GM12878 (cell line): Measurements from ENCODE around the gene STX8. TPM values are rescaled to one million over a fixed set of nuclear protein-coding genes. Genes with fewer than 3 reads are reported as not detected.

Source experiments
- ATAC-seq: fragments of 200-7000 bp; cut with Tn5 transposase; 3 replicates; pipeline ENCODE4 v1.9.1; 2020; ENCODE audit warnings: mild to moderate bottlenecking, moderate library complexity
- BruUV-seq: library from RNA; stranded (reverse); fragments of 400-500 nt; replicated peaks from 2 replicates; lab custom pipeline; 2021; lab: Mats Ljungman, UMichigan
- CTCF ChIA-PET: fragments of 300-600 bp; sonication (Branson Sonifier 250); formaldehyde crosslinking; extraction: SDS; loops from one replicate; lab custom pipeline; 2021; ENCODE audit warnings: inconsistent platforms; lab: Yijun Ruan, JAX
- POLR2A ChIA-PET: fragments of 350-600 bp; formaldehyde crosslinking; extraction: SDS; loops from one replicate; lab custom pipeline; 2021; ENCODE audit warnings: inconsistent platforms; lab: Charles Lee
- RAD21 ChIA-PET: fragments of 300-600 bp; sonication (Branson Sonifier 250); formaldehyde crosslinking; loops from one replicate; lab custom pipeline; 2023; ENCODE audit warnings: antibody characterized with exemption; ENCODE audit not compliant: unreplicated experiment; lab: Charles Lee
- SMC1A ChIA-PET: fragments of 300-600 bp; sonication (Branson Sonifier 250); formaldehyde crosslinking; loops from one replicate; lab custom pipeline; 2023; ENCODE audit not compliant: unreplicated experiment, uncharacterized antibody; lab: Charles Lee
- DNase-seq: peaks from one replicate; pipeline ENCODE4 v3.0.0-alpha.2; 2011; ENCODE audit warnings: low read depth, low spot score
- FAIRE-seq: peaks from 3 replicates; lab custom pipeline; 2011; peaks lifted over from hg19 to GRCh38; lab: Jason Lieb, UNC
- H2AFZ ChIP-seq: 2 replicates; pipeline ENCODE4 v1.6.0; 2011; ENCODE audit warnings: low read depth, low read length, control low read depth; ENCODE audit not compliant: control insufficient read depth
- H3K27ac ChIP-seq: 2 replicates; pipeline ENCODE4 v1.5.1; 2011; ENCODE audit warnings: control low read depth; ENCODE audit not compliant: control insufficient read depth, insufficient read depth
- H3K27me3 ChIP-seq, 2 experiments: replicated peaks in 1 of 2; 2 replicates each; pipeline versions ENCODE4 v1.6.0 to v1.6.1; 2011; ENCODE audit warnings: low read length in 1 of 2; ENCODE audit not compliant: control insufficient read depth in 2 of 2, insufficient read depth in 2 of 2
- H3K36me3 ChIP-seq, 2 experiments: 2 replicates each; pipeline ENCODE4 v1.5.1; 2011; ENCODE audit warnings: low read length in 1 of 2; ENCODE audit not compliant: control insufficient read depth in 2 of 2, insufficient read depth in 2 of 2
- H3K4me1 ChIP-seq: 2 replicates; pipeline ENCODE4 v1.6.1; 2011; ENCODE audit warnings: mild to moderate bottlenecking, low read length, moderate library complexity, mixed read lengths; ENCODE audit not compliant: control insufficient read depth, insufficient read depth
- H3K4me2 ChIP-seq: 2 replicates; pipeline ENCODE4 v1.6.0; 2011; ENCODE audit warnings: control low read depth; ENCODE audit not compliant: control insufficient read depth, insufficient read depth
- H3K4me3 ChIP-seq: fragments of 200-600 bp; sonication (generic); 2 replicates; pipeline ENCODE4 v1.5.1; 2016
- H3K79me2 ChIP-seq: 2 replicates; pipeline ENCODE4 v1.6.0; 2011; ENCODE audit warnings: low read length; ENCODE audit not compliant: control insufficient read depth, insufficient read depth
- H3K9ac ChIP-seq: 2 replicates; pipeline ENCODE4 v1.8.0; 2011; ENCODE audit warnings: low read length, control low read depth, mixed read lengths; ENCODE audit not compliant: control insufficient read depth, insufficient read depth
- H3K9me3 ChIP-seq: replicated peaks from 3 replicates; pipeline ENCODE4 v1.5.1; 2011; ENCODE audit warnings: mild to moderate bottlenecking, low read length; ENCODE audit not compliant: control insufficient read depth, insufficient read depth
- H4K20me1 ChIP-seq: 2 replicates; pipeline ENCODE4 v1.6.0; 2011; ENCODE audit not compliant: control insufficient read depth, insufficient read depth
- BACH1 ChIP-seq: fragments of 450-650 bp; IDR thresholded peaks from 2 replicates; pipeline ENCODE4 v1.6.1; 2017; ENCODE audit warnings: mild to moderate bottlenecking, borderline replicate concordance
- IKZF1 ChIP-seq: fragments of 450-650 bp; conservative IDR thresholded peaks from 2 replicates; pipeline ENCODE4 v1.6.1; 2017; ENCODE audit warnings: antibody characterized with exemption, mild to moderate bottlenecking
- KLF5 ChIP-seq: fragments of 450-650 bp; IDR thresholded peaks from 2 replicates; pipeline ENCODE4 v1.6.1; 2014; ENCODE audit warnings: mild to moderate bottlenecking; ENCODE audit not compliant: partially characterized antibody
- MLLT1 ChIP-seq: fragments of 450-650 bp; IDR thresholded peaks from 2 replicates; pipeline ENCODE4 v1.6.1; 2016; ENCODE audit warnings: mild to moderate bottlenecking
- NR2F1 ChIP-seq: fragments of 450-650 bp; conservative IDR thresholded peaks from 2 replicates; pipeline ENCODE4 v1.6.1; 2017; ENCODE audit warnings: mild to moderate bottlenecking
- SP1 ChIP-seq: IDR thresholded peaks from one replicate; pipeline ENCODE4 v1.6.1; 2011; ENCODE audit warnings: low read depth, low read length
- SPI1 ChIP-seq: IDR thresholded peaks from 2 replicates; pipeline ENCODE4 v1.6.1; 2011; ENCODE audit warnings: low read depth, mild to moderate bottlenecking, low read length, moderate library complexity, borderline replicate concordance; ENCODE audit not compliant: insufficient read depth
- WRNIP1 ChIP-seq: IDR thresholded peaks from 2 replicates; pipeline ENCODE4 v1.6.1; 2011; ENCODE audit warnings: low read depth, low read length, improper control_type of control experiment, borderline replicate concordance
- ZNF592 ChIP-seq: fragments of 450-650 bp; IDR thresholded peaks from 2 replicates; pipeline ENCODE4 v1.6.1; 2017; ENCODE audit warnings: mild to moderate bottlenecking, moderate library complexity
- ZNF687 ChIP-seq: fragments of 450-650 bp; IDR thresholded peaks from 2 replicates; pipeline ENCODE4 v1.6.1; 2017; ENCODE audit warnings: mild to moderate bottlenecking, moderate library complexity
- WGBS: methylation state at CpG from one replicate; pipeline ENCODE4 v1.1.6; 2016; ENCODE audit warnings: low lambda C conversion rate; ENCODE audit not compliant: insufficient replicate concordance, insufficient coverage; ENCODE audit errors: missing lambda C conversion rate; 5-methylcytosine and 5-hydroxymethylcytosine counted together
- in situ Hi-C: fragments of 300-500 bp; cut with MboI; formaldehyde crosslinking; loops from 9 replicates; pipeline ENCODE4 v1.14.3; 2018; ENCODE audit warnings: mixed read lengths
- intact Hi-C: fragments of 100-400 bp; cut with micrococcal nuclease; formaldehyde crosslinking; loops from one replicate; pipeline ENCODE4 v1.14.2; 2022; ENCODE audit not compliant: unreplicated experiment
- polyA plus RNA-seq, 11 experiments: library from polyadenylated mRNA; depleted of rRNA in 4 of 11; unstranded in 6 of 11; stranded (reverse) in 5 of 11; fragments of >200 nt; fragmentation: Nextera tagmentation in 4 of 11; fragmentation: Illumina TruSeq in 1 of 11; extraction: Ambion mirVana in 4 of 11; extraction: Trizol in 1 of 11; gene quantifications; 1 replicate in 1 of 11; 2 replicates in 10 of 11; pipeline versions ENCODE4 v1.2.1 to v1.2.3, GENCODE V29; 2011 to 2016; ENCODE audit warnings: inconsistent platforms in 2 of 11, missing spikeins in 2 of 11, low read depth in 1 of 11
- total RNA-seq, 4 experiments: library from RNA; depleted of rRNA in 3 of 4; stranded (reverse); fragments of >200 nt in 3 of 4; fragmentation: Illumina TruSeq in 1 of 4; extraction: Trizol in 1 of 4; gene quantifications; 2 replicates each; pipeline versions ENCODE4 v1.2.1 to v1.2.3, GENCODE V29; 2013 to 2021

The STX8 gene
- total and polyA plus RNA-seq, 10 of the 15 experiments (the other 5 are each of a cell fraction or from before 2014, with no cell fraction given) = 47.9 to 151 (median 72.9) TPM

- no peak for TF ChIP-seq ZNF592
Measured at GRCh38 chr17:9571201-9571600, 4.4 kb downstream of the STX8 start (continued).

GRCh38 chr17:9568957-9569588, 6.5 kb downstream of the STX8 start:
- BruUV-seq = no TSS peak
- CTCF ChIA-PET = interaction anchor here (0.6 to 1.2 kb wide), 2 partner anchors 11 to 575 kb away, joined by 3 read pairs; no protein-coding TSS in a partner anchor
- TF ChIP-seq MLLT1 = no peak
- no peak for TF ChIP-seq SPI1
- no peak for TF ChIP-seq KLF5
- TF ChIP-seq SP1 = no peak
- no peak for TF ChIP-seq WRNIP1
- no peak for TF ChIP-seq ZNF687
- TF ChIP-seq NR2F1 = no peak
- no peak for TF ChIP-seq BACH1
- no peak for TF ChIP-seq IKZF1

More at GRCh38 chr17:9568957-9569588, 6.5 kb downstream of the STX8 start:
- Histone ChIP-seq H3K4me2 (no peak overlapping the region), H3K36me3 (peaks cover 0 to 9% of the 10 kb centered on the region in 2 experiments; a peak in 3 of 4 replicates), H3K9ac (no peak overlapping the region), H3K27ac (no peak overlapping the region), H3K79me2 (no peaks in the 10 kb centered on the region), H3K4me3 (no peak overlapping the region; the same call in 1 of the 2 replicates), H4K20me1 (no peaks in the 10 kb centered on the region), H2AFZ (no peak overlapping the region), H3K9me3 (peaks cover 2% of the 10 kb centered on the region; the same call in 2 of the 3 replicates), H3K27me3 (no peaks in the 10 kb centered on the region), H3K4me1 (peaks cover 4% of the 10 kb centered on the region; the same call in 1 of the 2 replicates)
- ChIA-PET POLR2A (interaction anchor here (0.6 kb wide), 1 partner anchor 157 kb away, joined by 3 read pairs; no protein-coding TSS in a partner anchor), SMC1A (interaction anchor here (0.7 kb wide), 1 partner anchor 626 kb away, joined by 3 read pairs; no protein-coding TSS in a partner anchor), RAD21 (no interaction called here)
- no peak for FAIRE-seq
- ATAC-seq = no peak
- intact Hi-C loops (no loop called here), in situ Hi-C loops (no loop called here)
- DNase-seq = no peak
- WGBS = 97% methylated on average over 11 of the region's 11 CpGs
